Esophagus squamous epithelium (tissue), 4 donors: Measurements from ENCODE around the gene TTF2.

ENCODE experiments used
- POLR2A ChIP-seq, 4 donors: fragments of 450-650 bp; IDR thresholded peaks; one replicate each; pipeline ENCODE4 v1.6.1; 2017; ENCODE audit warnings: antibody characterized with exemption in 4 of 4, mild to moderate bottlenecking in 4 of 4, moderate library complexity in 3 of 4
- TF ChIP-seq, protein P1 (sequence below), 6 experiments: fragments of 450-650 bp in 4 of 6; fragments of 200-600 bp in 2 of 6; sonication (generic) in 2 of 6; IDR thresholded peaks; one replicate each; pipeline ENCODE4 v1.5.1; 2016 to 2019; ENCODE audit warnings: antibody characterized with exemption in 6 of 6, mild to moderate bottlenecking in 4 of 6, moderate library complexity in 4 of 6

GRCh38 chr1:117110774-117111173 lies 50.6 kb downstream of the TTF2 start:
- TF ChIP-seq, protein P1, sequence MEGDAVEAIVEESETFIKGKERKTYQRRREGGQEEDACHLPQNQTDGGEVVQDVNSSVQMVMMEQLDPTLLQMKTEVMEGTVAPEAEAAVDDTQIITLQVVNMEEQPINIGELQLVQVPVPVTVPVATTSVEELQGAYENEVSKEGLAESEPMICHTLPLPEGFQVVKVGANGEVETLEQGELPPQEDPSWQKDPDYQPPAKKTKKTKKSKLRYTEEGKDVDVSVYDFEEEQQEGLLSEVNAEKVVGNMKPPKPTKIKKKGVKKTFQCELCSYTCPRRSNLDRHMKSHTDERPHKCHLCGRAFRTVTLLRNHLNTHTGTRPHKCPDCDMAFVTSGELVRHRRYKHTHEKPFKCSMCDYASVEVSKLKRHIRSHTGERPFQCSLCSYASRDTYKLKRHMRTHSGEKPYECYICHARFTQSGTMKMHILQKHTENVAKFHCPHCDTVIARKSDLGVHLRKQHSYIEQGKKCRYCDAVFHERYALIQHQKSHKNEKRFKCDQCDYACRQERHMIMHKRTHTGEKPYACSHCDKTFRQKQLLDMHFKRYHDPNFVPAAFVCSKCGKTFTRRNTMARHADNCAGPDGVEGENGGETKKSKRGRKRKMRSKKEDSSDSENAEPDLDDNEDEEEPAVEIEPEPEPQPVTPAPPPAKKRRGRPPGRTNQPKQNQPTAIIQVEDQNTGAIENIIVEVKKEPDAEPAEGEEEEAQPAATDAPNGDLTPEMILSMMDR (IDR thresholded peaks at IDR 0.05) = no peak
- TF ChIP-seq POLR2A (IDR thresholded peaks at IDR 0.05) = no peak
